GM12873 (cell line): ENCODE measurements around the gene KATNAL1.

ENCODE experiments used
- TF ChIP-seq, protein P1 (sequence below): IDR thresholded peaks from 2 replicates; pipeline ENCODE4 v1.5.1; 2012; ENCODE audit warnings: low read depth, mild to moderate bottlenecking, moderate library complexity, low read length, control low read depth; ENCODE audit not compliant: insufficient read depth; ENCODE audit errors: missing control alignments

The KATNAL1 gene

GRCh38 chr13:30234619-30235162 lies 72.7 kb downstream of the KATNAL1 start:
- TF ChIP-seq, protein P1, sequence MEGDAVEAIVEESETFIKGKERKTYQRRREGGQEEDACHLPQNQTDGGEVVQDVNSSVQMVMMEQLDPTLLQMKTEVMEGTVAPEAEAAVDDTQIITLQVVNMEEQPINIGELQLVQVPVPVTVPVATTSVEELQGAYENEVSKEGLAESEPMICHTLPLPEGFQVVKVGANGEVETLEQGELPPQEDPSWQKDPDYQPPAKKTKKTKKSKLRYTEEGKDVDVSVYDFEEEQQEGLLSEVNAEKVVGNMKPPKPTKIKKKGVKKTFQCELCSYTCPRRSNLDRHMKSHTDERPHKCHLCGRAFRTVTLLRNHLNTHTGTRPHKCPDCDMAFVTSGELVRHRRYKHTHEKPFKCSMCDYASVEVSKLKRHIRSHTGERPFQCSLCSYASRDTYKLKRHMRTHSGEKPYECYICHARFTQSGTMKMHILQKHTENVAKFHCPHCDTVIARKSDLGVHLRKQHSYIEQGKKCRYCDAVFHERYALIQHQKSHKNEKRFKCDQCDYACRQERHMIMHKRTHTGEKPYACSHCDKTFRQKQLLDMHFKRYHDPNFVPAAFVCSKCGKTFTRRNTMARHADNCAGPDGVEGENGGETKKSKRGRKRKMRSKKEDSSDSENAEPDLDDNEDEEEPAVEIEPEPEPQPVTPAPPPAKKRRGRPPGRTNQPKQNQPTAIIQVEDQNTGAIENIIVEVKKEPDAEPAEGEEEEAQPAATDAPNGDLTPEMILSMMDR: no peak

GRCh38 chr13:30224732-30225131 lies 82.6 kb downstream of the KATNAL1 start:
- TF ChIP-seq, protein P1: no peak

GRCh38 chr13:30222254-30222653 lies 85.1 kb downstream of the KATNAL1 start:
- TF ChIP-seq, protein P1: no peak

DNA sequence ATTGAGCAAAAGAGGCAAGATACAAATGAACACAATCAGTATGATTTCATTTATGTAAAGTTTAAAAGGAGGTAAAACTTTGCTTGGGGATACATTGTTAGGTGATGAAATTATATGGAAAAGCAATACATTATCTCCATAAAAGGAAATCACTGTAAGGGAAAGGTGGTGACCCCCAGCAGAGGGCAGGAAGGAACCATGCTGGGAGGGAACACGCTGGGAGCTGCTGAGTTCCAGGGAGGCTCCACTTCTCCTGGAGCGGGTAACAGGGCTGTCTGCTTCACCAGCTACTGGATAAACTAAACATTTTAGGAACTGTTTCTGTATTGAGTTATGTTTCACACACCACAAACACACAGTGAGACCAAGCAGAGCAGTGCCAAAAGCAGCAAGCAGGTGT lies 91.2 kb downstream of the KATNAL1 start:
- TF ChIP-seq, protein P1: no peak

DNA sequence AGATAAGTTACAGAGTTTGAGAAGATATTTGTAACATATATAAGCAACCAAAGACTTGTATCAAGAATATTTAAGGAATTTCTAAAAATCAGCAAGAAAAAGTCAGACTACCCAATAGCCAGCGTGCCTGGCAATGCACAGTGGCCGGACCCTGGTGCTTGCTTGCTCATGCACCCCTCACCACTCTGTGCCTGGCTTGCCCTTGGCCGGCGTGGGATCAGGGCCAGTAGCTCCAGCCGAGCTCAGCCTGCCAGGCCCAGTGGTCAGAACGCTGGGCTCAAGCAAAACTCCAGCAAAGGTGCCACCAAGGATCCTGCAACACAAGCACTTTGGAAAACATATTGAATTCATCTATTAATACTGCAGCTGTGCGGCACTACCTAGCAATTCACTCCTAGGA lies 95.1 kb downstream of the KATNAL1 start:
- TF ChIP-seq, protein P1: no peak

DNA sequence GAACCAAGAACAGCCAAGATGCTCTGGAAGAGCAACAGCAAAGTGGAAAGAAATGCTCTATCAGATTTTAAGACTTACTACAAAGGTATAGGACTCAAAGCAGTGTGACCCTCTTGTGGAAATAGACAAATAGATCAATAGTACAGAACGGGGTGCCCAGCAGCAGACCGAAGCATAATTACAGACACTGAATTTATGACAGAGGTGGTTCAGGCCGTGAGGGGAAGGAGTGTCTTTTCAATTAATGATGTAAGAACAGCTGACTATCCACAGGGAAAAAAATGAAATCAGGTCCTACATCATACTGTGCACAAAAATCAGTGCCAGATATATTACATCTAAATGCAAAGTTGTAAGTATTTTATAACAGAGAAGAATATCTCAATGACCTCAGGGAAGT lies 95.6 kb downstream of the KATNAL1 start:
- TF ChIP-seq, protein P1: no peak

GRCh38 chr13:30204564-30204963 lies 102.8 kb downstream of the KATNAL1 start:
- TF ChIP-seq, protein P1: no peak
